HepG2 (cell line): ENCODE measurements around the gene NCOA3. TPM values are rescaled to one million over a fixed set of nuclear protein-coding genes. Genes with fewer than 3 reads are reported as not detected.
A peak's percentile ranks its signal among the peaks of the same experiment; 100 is the strongest.

Experiments used
- ADNP ChIP-seq: sonication (generic); formaldehyde crosslinking; IDR thresholded peaks from 2 replicates; pipeline ENCODE4 v1.4.0; 2020; ENCODE audit warnings: missing genetic modification reagents
- AKAP8 ChIP-seq: sonication (generic); formaldehyde crosslinking; IDR thresholded peaks from 2 replicates; pipeline ENCODE4 v1.5.1; 2020; ENCODE audit warnings: mild to moderate bottlenecking, missing genetic modification reagents
- ATF1 ChIP-seq: IDR thresholded peaks from 2 replicates; pipeline ENCODE4 v1.6.1; 2016; ENCODE audit warnings: mild to moderate bottlenecking, control low read depth
- FLYWCH1 ChIP-seq: sonication (generic); formaldehyde crosslinking; IDR thresholded peaks from 2 replicates; pipeline ENCODE4 v1.8.1; 2023; ENCODE audit warnings: mild to moderate bottlenecking, missing genetic modification reagents
- KLF6 ChIP-seq: IDR thresholded peaks from 2 replicates; pipeline ENCODE4 v1.8.0; 2016; ENCODE audit warnings: missing biosample characterization, missing genetic modification reagents
- MBD4 ChIP-seq: IDR thresholded peaks from 2 replicates; pipeline ENCODE4 v1.6.1; 2012; ENCODE audit warnings: low read length, inconsistent platforms, borderline replicate concordance
- SNAPC4 ChIP-seq: sonication (generic); formaldehyde crosslinking; IDR thresholded peaks from 2 replicates; pipeline ENCODE4 v1.4.0; 2020; ENCODE audit warnings: mild to moderate bottlenecking, missing genetic modification reagents
- TAF1 ChIP-seq: sonication (generic); formaldehyde crosslinking; IDR thresholded peaks from 2 replicates; pipeline ENCODE4 v1.4.0; 2020; ENCODE audit warnings: missing genetic modification reagents
- TFDP2 ChIP-seq: sonication (generic); formaldehyde crosslinking; IDR thresholded peaks from 2 replicates; pipeline ENCODE4 v1.4.0; 2020; ENCODE audit warnings: missing genetic modification reagents
- TRIM24 ChIP-seq: sonication (generic); formaldehyde crosslinking; IDR thresholded peaks from 2 replicates; pipeline ENCODE4 v1.8.0; 2022; ENCODE audit warnings: mild to moderate bottlenecking, missing genetic modification reagents
- ZBTB42 ChIP-seq: sonication (generic); formaldehyde crosslinking; IDR thresholded peaks from 2 replicates; pipeline ENCODE4 v1.5.0; 2020; ENCODE audit warnings: mild to moderate bottlenecking, missing genetic modification reagents
- ZFP62 ChIP-seq: sonication (generic); formaldehyde crosslinking; IDR thresholded peaks from 2 replicates; pipeline ENCODE4 v1.4.0; 2020; ENCODE audit warnings: missing genetic modification reagents
- ZMYM4 ChIP-seq: sonication (generic); formaldehyde crosslinking; IDR thresholded peaks from 2 replicates; pipeline ENCODE4 v1.8.1; 2023; ENCODE audit warnings: mild to moderate bottlenecking, missing genetic modification reagents
- ZNF101 ChIP-seq: sonication (generic); formaldehyde crosslinking; IDR thresholded peaks from 2 replicates; pipeline ENCODE4 v1.4.0; 2020; ENCODE audit warnings: mild to moderate bottlenecking, low read depth, missing genetic modification reagents, borderline replicate concordance
- ZNF614 ChIP-seq: IDR thresholded peaks from 2 replicates; pipeline ENCODE4 v1.6.1; 2018; ENCODE audit warnings: missing biosample characterization, missing genetic modification reagents, inconsistent platforms, borderline replicate concordance
- ZNF652 ChIP-seq: IDR thresholded peaks from 2 replicates; pipeline ENCODE4 v1.6.1; 2016; ENCODE audit warnings: low read depth, borderline replicate concordance
- ZNF737 ChIP-seq: sonication (generic); formaldehyde crosslinking; IDR thresholded peaks from 2 replicates; pipeline ENCODE4 v1.5.0; 2020; ENCODE audit warnings: missing genetic modification reagents, mild to moderate bottlenecking, borderline replicate concordance
- ZSCAN5A ChIP-seq: sonication (generic); formaldehyde crosslinking; IDR thresholded peaks from 2 replicates; pipeline ENCODE4 v1.8.0; 2022; ENCODE audit warnings: mild to moderate bottlenecking, missing genetic modification reagents, borderline replicate concordance
- ZZZ3 ChIP-seq: sonication (generic); formaldehyde crosslinking; IDR thresholded peaks from 2 replicates; pipeline ENCODE4 v1.4.0; 2020; ENCODE audit warnings: missing genetic modification reagents, mild to moderate bottlenecking, borderline replicate concordance
- polyA plus RNA-seq, 8 experiments: library from polyadenylated mRNA; depleted of rRNA in 3 of 8; stranded (reverse) in 7 of 8; unstranded in 1 of 8; fragments of >200 nt; fragmentation: Illumina TruSeq in 4 of 8; extraction: Trizol in 4 of 8; gene quantifications; 2 replicates each; pipeline versions ENCODE4 v1.2.1 to v1.2.3, GENCODE V29; 2011 to 2016; ENCODE audit warnings: low read depth in 4 of 8, missing spikeins in 1 of 8, mixed read lengths in 1 of 8; ENCODE audit not compliant: insufficient read depth in 1 of 8
- total RNA-seq, 5 experiments: library from RNA; depleted of rRNA; stranded (reverse); fragments of >200 nt; fragmentation: Illumina TruSeq; extraction: Trizol; gene quantifications; 2 replicates each; pipeline ENCODE4 v1.2.3, GENCODE V29; 2016; ENCODE audit warnings: low read depth in 1 of 5
- TF ChIP-seq, protein P1 (sequence below): sonication (generic); formaldehyde crosslinking; IDR thresholded peaks from 2 replicates; pipeline ENCODE4 v1.5.1; 2020; ENCODE audit warnings: missing genetic modification reagents, mild to moderate bottlenecking, borderline replicate concordance
- TF ChIP-seq, protein P2 (sequence below): IDR thresholded peaks from 2 replicates; pipeline ENCODE4 v1.6.1; 2018; ENCODE audit warnings: missing genetic modification reagents

The NCOA3 gene
- total and polyA plus RNA-seq, 2 of the 13 experiments (the other 11 are each of a cell fraction or from before 2014, with no cell fraction given): 35.0 to 56.8 TPM

GRCh38 chr20:47677635-47678453 is 176.2 kb downstream of the NCOA3 start (continued):
- TF ChIP-seq ZFP62 (CRISPR knock-in tag) (no peak), FLYWCH1 (CRISPR knock-in tag) (no peak), ZNF652 (CRISPR knock-in tag) (no peak), ZBTB42 (CRISPR knock-in tag) (no peak), ATF1 (no peak), TAF1 (no peak), ADNP (CRISPR knock-in tag) (no peak), ZNF737 (no peak), AKAP8 (CRISPR knock-in tag) (no peak), ZMYM4 (CRISPR knock-in tag) (no peak), TRIM24 (CRISPR knock-in tag) (no peak), ZNF101 (CRISPR knock-in tag) (no peak), TFDP2 (peak; percentile 69; the same call in 1 of the 2 replicates), MBD4 (no peak), ZSCAN5A (CRISPR knock-in tag) (no peak), KLF6 (CRISPR knock-in tag) (peak; percentile 40; the same call in 1 of the 2 replicates), ZNF614 (0 out of 2 replicates have a peak, but pooled peaks have one; percentile 39), ZZZ3 (CRISPR knock-in tag) (no peak), SNAPC4 (CRISPR knock-in tag) (no peak)
- TF ChIP-seq, protein P1, sequence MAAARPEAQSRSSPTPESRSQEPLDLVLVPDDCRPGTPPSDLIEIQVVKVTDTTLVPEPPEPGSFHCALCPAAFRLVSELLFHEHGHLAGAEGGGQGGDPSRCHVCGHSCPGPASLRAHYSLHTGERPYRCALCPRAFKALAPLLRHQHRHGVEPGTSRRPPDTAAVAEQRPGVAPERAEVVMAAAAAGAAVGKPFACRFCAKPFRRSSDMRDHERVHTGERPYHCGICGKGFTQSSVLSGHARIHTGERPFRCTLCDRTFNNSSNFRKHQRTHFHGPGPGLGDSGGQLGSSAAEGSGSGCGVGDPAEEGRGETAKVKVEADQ (CRISPR knock-in tag): no peak
- TF ChIP-seq, protein P2, sequence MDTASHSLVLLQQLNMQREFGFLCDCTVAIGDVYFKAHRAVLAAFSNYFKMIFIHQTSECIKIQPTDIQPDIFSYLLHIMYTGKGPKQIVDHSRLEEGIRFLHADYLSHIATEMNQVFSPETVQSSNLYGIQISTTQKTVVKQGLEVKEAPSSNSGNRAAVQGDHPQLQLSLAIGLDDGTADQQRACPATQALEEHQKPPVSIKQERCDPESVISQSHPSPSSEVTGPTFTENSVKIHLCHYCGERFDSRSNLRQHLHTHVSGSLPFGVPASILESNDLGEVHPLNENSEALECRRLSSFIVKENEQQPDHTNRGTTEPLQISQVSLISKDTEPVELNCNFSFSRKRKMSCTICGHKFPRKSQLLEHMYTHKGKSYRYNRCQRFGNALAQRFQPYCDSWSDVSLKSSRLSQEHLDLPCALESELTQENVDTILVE (CRISPR knock-in tag): no peak
